CD4-positive, alpha-beta T cell treated with Interleukin-6 for 4 hours (primary cell): ENCODE measurements around the gene ACD.
A peak's percentile ranks its signal among the peaks of the same experiment; 100 is the strongest.

Source experiments
- DNase-seq: peaks from one replicate; pipeline ENCODE4 v3.0.0-alpha.2; 2020; ENCODE audit warnings: mixed read lengths

ACD gene

DNA sequence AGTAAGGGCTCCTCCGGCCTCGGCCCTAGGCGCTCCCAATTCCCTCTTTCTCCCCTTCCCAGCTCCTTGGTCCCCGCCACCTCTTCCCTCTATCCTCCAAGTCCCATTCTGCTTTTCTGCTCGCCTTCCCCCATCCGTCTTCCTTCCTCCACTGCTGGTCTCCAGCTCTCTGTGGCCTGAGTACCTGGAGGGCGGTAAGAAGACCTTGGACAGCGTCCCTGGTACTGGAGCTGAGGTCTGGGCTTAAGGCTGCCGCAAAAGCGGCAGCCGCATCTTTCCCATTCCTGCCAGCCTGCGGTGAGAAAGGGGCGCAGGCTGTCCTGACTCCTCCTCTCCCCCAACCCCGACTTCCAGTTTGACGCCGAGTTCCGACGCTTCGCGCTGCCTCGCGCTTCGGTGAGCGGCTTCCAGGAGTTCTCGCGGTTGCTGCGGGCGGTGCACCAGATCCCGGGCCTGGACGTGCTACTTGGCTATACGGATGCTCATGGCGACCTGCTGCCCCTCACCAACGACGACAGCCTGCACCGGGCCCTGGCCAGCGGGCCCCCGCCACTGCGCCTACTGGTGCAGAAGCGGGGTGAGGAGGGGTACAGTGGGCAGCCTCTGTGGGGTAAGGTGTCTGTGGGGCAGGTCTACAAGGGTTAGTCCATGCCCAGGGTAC lies 1.2 kb upstream of the ACD start:
- DNase-seq: peak; percentile 25

- DNase-seq: peak; percentile 97
Measured at GRCh38 chr16:67660564-67661028, 536 bp upstream of the ACD start, which contains the start of gene PARD6A. Gene PARD6A, plus strand, starts transcription at chr16:67660960. Its CDS starts 79 bp downstream, at chr16:67661039.

DNA sequence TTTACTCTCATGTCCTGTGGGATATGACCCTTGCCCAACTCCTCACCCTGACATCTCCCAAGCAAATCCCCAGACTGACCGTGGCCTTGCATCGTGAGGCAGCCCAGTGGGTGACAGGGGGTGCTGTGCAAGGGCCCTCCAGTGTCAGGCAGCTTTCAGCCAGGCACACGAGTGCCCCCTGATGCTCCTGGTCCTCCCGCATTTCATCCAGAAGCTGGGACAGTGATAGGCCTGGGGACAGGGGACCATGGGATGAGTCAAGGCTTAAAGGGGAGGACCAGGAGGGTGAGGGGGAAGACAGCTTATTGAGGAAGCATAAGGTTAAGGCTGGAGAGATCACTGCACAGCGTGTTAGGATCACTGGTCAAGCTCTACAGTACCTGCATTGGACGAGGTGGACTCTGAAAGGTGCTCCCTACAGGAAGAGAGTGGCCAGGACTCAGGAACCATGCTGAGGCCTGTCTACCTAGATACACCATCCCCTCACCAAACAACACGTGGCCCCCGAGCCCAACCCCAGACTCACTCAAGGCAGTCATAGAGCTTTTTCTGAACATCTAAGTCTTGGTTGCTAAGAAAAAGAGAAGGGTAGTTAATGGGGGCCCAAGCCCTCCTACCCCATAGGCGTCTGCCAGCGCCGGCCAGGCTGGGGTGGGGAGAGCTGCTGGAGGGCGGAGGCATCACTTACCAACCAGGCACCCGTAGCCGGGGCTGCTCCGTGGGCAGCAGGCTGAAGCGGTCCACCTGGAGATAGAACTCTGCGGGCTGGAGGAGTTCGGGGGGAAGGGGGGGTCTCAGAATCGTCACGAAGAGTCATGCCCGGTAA lies 998 bp downstream of the ACD start:
- DNase-seq: no peak

GRCh38 chr16:67657751-67658518 lies 2.1 kb downstream of the ACD start:
- DNase-seq: no peak

DNA sequence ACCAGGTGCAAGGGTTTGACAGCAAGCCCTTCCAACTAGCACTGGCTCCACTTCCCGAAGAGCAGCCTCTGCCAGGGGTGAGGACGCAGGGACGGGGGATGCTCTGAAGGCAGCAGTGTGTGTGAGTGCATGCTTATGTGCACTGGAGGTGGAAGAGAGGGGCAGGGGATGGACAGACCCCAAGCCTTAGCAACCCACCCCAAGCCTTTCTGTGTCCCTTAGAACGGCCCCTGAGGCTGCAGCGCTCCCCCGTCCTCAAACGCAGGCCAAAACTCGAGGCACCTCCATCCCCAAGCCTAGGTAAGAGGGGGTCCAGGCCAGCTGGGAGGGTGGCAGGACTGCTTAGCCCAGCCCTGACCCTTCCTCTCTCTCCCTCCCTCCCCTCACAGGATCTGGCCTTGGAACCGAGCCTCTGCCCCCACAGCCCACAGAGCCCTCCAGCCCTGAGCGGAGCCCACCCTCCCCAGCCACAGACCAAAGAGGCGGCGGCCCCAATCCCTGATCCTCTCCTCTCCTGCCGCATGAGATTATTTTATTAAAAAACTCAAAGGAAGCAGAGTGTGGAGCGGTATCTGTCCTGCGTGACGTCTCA lies 2.9 kb downstream of the ACD start:
- DNase-seq: no peak

DNA sequence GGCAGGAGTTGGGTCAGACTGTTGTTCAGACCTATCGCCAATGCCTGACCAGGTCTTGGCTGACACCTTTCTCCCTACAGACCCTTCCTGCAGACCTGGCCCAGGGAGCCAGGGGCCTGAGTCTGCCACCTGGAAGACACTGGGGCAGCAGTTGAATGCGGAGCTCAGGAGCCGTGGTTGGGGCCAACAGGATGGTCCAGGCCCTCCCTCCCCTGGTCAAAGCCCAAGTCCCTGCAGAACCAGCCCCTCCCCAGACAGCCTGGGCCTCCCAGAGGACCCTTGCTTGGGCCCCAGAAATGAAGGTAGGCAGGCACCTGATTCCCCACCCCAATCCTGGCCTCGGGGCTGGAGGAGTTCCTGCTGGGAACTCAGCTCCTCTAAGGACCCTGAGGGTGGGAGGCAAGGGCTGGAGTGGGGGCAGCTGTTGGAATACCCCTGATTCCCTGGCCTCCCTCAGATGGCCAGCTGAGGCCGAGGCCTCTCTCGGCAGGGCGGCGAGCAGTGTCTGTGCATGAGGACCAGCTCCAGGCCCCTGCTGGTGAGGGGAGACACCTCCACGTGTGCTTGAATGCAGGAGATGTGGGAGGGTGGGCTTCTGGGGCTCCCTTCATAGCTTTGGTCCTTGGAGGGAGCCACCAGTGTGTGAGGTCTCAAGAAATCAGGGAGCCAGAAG lies 3.6 kb downstream of the ACD start:
- no peak for DNase-seq

DNA sequence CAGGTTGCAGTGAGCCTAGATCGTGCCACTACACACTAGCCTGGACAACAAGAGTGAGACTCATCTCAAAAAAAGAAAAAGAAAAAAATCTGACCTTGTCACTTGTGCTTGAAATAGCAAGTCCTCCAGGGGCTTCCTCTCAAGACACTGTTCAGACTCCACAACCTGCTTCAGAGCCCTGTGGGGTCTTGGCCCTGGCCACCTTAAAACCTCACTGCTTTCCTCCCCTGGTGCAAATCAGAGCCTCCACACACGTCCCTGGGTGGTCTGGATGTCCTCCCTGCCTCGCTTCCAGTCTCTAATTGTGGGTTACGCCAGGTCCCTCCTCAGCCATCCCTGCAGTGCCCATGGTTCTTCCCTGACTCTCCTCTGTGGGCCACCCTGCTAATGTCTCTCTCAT lies 4.7 kb downstream of the ACD start:
- no peak for DNase-seq

GRCh38 chr16:67654403-67654911 lies 5.6 kb downstream of the ACD start:
- no peak for DNase-seq

- no peak for DNase-seq
Measured at GRCh38 chr16:67653789-67654402, 6.2 kb downstream of the ACD start.

DNA sequence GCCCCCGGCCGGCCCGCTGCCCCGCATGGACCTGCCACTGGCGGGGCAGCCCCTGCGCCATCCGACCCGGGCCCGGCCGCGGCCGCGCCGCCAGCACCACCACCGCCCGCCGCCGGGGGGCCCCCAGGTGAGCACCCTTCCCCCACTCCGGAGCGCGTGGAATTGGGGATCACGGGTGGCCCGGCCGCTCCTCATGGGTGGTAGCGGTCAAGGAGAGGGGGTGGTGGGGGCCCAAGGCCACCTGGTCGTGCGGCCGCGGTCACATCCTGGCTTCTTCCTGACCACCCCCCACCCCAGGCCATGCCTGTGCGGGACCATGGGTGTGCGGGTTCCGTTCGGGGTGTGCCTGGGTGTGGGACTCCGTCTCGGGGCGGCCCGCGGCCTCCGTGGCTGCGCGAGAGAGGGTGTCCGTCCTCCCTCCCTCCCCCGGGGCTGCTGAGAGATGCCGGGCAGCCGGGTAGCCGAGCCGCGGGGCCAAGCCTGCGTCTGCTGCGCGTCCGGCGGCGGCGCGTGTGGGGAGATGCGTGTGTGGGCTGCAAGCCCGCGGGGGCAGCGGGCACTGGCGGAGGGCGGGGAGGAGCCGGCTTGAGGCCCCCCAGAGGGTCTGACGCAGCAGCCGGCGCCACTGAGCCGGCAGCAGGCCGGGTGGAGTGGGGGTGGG lies 6.8 kb downstream of the ACD start:
- no peak for DNase-seq

DNA sequence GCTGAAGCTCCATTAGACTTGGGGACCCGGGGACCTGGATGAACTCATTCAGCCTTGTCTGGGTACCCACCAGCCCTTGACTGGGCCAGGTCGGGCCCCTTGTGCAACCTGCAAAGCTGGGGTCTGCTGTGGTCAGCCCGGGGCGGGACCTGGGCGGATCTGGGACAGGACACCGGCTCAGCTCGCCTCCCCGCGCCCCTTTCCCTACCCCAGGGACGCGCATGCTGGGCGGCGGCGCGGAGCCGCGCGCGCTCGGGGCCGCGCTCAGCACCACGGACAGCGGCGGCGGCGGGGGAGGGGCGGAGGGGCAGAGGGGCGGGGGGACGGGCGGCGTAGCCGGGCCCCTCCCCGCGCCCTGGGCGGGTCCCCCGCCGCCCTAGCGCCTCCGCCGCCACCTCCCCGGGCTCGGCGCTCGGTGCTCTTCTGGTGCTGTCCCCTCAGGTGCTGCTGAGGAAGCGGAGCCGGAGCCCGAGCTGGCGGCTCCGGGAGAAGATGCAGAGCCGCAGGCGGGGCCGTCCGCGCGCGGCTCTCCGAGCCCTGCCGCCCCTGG lies 7.4 kb downstream of the ACD start:
- DNase-seq: no peak

DNA sequence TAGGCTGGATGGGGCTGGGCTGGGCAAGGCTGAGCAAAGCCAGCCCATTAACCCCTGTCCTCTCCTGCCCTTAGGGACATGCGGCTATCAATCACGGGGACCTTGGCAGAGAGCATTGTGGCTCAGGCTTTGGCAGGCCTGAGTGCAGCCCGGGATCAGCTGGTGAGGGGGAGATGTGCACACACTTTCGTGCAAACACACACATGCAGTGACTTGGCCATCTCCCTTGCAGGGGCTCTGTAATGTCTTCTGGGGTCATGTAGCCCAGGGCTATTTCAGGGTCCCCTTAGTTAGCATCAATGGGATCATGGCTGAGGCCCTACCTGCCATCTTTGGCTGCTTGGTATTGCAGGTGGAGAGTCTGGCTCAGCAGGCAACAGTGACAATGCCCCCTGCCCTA lies 8.2 kb downstream of the ACD start:
- DNase-seq: no peak

- DNase-seq: no peak
Measured at GRCh38 chr16:67651039-67651438, 9.0 kb downstream of the ACD start.

- no peak for DNase-seq
Measured at GRCh38 chr16:67650023-67650422, 10.0 kb downstream of the ACD start.

GRCh38 chr16:67649494-67649931 lies 10.5 kb downstream of the ACD start:
- DNase-seq: no peak

- no peak for DNase-seq
Measured at GRCh38 chr16:67648764-67649407, 11.2 kb downstream of the ACD start.

DNA sequence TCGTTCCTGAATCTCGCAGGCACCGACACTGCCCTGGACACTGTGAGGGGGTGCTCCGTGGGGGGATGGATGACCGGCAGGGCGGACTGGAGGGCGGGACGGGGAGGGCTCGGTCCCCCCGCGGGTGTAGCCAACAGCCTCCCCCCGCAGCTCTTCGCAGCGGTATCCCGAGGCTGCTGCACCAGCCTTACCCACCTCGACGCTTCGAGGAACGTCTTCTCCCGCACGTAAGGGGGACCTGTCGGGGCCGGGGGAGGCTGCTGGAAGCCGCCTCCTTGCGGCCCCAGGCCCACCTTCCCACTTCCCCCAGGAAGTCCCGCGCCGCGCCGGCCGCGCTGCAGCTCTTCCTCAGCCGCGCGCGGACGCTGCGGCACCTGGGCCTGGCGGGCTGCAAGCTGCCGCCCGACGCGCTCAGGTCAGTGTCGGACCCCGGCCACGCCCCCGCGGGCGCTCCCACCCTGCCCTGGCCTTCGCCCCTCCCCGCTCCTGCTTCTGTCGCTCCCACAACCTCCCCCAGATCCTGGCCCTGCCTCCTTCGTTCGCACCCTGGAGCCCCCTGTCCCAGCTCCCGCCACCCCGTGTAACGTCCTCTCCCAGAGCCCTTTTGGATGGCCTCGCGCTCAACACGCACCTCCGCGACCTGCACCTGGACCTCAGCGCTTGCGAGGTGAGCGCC lies 11.8 kb downstream of the ACD start:
- no peak for DNase-seq

DNA sequence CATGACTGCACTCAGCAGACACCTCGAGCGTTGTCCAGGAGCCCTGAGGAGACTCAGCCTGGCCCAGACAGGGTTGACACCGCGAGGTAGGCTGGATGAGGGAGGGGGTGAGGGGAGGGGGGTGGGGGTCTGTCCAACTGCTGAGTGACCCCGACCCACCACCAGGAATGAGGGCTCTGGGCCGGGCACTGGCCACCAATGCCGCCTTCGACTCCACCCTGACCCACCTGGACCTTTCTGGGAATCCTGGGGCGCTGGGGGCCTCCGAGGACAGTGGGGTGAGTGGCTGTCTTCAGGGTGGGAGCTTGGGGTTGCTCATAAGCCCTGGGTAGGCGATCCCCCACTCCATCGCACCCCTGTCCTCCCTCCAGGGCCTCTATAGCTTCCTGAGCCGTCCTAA lies 12.4 kb downstream of the ACD start:
- DNase-seq: no peak

DNA sequence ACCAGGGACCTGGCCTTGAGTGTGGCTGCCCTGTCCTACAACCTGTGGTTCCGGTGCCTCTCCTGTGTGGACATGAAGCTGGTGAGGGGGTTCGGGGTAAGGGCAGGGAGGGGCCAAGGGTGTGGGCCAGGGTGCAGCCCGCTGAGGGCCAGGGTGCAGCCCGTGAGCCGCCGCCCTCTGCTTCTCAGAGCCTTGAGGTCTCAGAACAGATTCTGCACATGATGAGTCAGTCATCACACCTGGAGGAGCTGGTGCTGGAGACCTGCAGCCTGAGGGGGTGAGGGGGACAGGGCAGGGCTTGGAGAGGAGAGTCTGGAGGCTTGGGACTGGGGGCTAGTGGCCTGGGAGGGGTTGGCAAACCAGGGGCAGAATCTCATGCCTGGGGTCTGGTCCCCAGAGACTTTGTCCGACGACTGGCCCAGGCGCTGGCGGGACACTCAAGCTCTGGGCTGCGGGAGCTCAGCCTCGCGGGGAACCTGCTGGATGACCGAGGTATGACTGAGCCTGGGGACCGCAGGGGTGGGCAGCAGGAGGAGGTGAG lies 12.9 kb downstream of the ACD start:
- no peak for DNase-seq
